Endometrium (tissue), 2 donors: Measurements from ENCODE around the gene IWS1.
"Not testable (repeated sequence)": the region's sequence is repeated elsewhere in the genome, so short reads cannot be mapped to it uniquely, and the experiment has no call there.

Source experiments
- FAIRE-seq: peaks from 2 replicates; lab custom pipeline; 2012; peaks lifted over from hg19 to GRCh38; lab: Jason Lieb, UNC
- donor health status: control.
- donor health status: control.

The IWS1 gene

DNA sequence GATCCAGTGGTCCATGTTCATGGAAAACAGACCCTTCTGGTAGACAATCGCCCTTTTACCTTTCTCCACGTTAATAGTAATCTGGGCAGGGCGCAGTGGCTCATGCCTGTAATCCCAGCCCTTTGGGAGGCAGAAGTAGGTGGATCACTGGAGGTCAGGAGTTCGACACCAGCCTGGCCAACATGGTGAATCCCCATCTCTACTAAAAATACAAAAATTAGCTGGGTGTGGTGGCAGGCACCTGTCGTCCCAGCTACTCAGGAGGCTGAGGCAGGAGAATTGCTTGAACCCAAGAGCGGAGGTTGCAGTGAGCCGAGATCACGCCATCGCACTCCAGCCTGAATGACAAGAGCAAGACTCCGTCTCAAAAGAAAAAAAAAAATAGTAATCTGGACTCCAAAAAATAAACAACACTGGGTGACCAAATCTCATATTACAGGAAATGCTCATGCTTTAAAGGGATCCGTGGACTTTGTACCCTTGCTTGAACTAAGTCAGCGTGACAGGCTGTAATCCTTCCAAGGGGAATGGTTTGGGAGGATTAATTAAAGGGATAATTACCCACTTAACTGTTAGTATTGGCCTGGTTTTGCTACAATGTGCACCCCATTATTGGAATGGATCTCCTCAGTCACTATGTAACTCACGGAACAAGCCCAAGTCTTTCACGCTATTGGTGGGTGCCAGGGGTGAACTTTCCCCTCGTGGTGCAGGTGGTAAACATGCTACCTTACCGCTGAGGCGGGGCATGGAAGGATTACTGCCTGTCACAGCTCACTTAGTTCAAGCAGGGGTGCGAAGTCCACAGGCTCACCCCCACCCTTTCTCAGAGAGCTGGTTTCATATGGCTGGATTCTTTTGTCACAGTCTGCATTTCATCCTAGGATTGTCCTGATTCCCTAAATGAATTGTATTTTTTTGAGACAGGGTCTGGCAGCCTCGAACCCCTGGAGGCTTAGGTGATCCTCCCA lies 71.4 kb downstream of the IWS1 start:
- no peak for FAIRE-seq

DNA sequence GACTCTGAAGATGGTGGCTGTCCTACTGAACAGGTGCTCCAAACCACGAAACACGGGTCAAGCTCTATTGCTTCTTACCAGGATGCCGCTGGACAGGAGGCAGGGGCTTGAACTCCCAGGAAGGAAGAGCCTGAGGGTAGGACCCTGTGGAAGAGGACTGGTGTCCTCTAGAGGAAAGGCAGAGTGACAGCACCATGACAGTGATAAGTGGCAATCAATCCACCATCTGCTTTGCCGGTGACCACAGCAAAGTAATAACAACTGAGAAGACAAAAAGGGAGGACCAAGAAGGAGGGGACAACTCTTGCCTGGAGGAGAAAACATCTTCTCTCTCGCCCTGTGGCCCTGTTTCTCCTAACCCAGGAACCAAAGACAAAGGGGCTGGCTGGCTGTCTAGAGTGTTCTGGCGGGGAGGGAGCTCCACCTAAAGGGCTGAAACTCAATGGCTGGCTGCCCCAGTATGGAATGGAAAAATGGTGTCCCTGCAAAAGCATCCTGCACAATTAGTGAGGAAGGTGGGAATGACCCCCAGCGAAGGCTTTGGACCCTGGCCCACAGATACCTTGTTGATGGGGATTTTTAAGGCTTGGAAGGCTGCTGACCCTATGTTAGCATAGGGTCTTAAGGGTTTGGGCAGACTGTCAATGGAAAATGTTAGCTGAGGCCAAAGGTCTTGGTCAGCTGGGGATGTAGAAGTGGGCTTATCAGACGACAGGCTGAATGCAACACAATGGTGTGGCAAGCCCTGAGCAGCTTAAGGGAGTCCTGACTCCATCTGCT lies 72.7 kb downstream of the IWS1 start:
- no peak for FAIRE-seq

DNA sequence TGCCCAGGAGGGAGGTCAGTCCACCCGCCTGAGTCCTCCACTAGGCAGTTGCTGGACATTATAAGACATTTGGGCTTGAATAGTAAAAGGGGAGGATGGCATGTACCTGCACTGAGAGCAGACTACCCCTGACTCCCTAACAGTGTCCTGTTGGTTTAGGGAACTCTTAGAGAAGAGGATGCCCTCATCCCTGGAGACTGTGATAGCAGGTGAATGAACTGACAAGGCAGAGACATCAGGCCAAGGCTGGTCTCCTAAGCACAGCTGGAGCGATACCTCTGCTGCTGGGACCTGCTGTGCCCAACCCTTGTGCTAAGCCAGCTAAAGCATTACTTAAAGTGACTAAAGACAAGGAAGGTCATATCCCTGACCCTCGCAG lies 73.3 kb downstream of the IWS1 start:
- FAIRE-seq = no peak

DNA sequence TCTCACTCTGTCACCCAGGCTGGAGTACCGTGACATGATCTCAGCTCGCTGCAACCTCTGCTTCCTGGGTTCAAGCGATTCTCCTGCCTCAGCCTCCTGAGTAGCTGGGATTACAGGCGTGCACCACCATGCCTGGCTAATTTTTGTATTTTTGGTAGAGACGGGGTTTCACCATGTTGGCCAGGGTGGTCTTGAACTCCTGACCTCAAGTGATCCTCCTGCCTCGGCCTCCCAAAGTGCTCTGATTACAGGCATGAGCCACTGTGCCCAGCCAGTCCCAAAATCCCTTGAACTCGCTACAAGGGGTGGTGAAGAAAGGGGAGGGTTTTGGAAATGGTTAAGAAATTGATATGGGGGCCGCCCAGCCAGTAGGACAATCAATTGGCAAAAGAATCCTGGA lies 73.9 kb downstream of the IWS1 start:
- FAIRE-seq = not testable (repeated sequence)

DNA sequence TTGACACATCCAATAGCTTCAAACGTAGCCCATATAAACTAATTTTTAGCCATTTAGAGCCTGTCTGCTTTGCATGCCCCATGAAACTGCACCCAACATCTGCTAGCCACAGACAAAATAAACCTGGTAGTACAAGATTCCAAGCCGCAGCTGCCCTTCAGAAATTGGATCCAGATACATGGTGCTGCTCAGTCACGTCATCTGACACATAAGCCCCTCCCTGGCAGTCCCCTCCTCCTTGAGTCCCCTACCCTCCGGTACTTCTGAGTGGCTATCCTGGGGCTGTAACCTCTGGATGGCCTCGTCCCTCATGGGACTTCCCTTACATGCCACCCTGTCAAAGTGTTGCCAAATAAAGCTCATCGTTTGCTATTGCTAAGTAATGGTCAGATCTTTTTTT lies 74.3 kb downstream of the IWS1 start:
- FAIRE-seq = no peak

DNA sequence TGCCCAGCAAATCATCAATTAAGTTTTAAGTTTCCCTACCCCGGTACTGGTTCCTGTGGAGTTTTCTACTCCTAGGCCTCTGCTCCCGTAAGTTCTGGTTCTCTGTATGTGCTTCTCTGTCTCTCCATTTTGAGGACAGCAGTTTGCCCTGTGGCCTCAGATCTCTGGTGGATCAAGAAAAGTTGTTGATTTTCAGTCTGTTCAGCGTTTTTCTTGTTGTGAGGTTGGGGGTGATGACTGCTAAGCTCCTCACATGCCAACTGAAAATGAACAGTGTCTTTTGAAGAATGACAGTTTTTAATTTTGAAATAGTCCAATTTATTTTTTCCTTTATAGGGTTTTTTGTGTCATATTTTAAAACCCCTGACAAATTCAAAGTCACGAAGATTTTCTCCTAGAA lies 76.4 kb downstream of the IWS1 start:
- no peak for FAIRE-seq

DNA sequence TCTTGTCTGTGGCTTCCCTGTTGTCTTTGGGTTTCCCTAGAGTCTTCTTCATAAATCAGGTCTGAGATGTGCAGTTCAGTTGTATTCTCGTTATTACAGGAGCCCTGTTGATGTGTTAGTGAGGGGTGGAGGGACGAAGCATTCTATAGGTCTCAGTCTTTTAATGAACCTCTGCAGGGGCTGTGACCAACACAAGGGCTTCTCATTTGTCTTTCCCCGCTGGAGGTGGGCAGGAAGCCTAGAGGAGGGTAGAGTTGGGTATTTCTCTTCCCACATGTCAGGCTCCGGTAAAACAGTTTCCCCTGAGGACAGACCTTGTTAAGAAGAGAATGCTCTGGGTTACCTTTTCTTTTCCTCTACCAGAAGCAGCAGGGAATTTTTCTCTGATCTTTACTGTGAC lies 76.9 kb downstream of the IWS1 start:
- no peak for FAIRE-seq

DNA sequence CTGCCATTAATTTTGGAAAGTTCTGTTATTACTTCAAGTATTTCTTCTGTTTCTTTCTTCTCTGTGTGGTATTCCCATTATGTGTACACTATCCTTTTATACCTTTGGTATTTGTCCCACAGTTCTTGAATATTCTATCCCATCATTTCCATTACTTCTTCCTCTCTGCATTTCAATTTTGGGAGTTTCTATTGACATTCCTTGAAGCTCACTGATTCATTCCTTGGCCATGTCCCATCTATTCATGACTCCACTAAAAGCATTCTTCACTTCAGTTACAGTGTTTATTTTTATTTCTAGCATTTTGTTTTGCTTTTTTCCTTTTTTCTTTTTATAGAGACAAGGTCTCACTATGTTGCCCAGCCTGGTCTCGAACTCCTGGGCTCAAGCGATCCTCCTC lies 77.8 kb downstream of the IWS1 start:
- no peak for FAIRE-seq

DNA sequence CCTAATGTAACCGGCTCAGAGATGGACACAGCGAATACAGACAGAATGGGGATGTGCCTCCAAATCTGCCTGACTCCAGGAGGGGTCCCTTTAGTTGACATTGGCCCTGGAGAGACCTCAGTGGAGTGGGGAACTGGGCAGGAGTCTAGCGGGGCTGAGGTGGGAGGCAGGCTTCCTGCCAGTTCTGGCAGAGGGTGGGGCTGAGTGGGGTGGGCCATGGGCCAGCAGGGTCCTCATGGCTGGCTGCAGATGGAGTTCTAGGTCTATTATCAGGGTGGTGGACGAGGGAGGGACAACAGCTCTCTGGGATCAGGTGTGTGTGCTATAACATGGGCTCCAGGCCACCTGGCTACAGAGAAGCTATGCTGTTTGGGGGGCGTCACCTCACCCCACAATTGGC lies 86.9 kb downstream of the IWS1 start:
- FAIRE-seq = no peak

DNA sequence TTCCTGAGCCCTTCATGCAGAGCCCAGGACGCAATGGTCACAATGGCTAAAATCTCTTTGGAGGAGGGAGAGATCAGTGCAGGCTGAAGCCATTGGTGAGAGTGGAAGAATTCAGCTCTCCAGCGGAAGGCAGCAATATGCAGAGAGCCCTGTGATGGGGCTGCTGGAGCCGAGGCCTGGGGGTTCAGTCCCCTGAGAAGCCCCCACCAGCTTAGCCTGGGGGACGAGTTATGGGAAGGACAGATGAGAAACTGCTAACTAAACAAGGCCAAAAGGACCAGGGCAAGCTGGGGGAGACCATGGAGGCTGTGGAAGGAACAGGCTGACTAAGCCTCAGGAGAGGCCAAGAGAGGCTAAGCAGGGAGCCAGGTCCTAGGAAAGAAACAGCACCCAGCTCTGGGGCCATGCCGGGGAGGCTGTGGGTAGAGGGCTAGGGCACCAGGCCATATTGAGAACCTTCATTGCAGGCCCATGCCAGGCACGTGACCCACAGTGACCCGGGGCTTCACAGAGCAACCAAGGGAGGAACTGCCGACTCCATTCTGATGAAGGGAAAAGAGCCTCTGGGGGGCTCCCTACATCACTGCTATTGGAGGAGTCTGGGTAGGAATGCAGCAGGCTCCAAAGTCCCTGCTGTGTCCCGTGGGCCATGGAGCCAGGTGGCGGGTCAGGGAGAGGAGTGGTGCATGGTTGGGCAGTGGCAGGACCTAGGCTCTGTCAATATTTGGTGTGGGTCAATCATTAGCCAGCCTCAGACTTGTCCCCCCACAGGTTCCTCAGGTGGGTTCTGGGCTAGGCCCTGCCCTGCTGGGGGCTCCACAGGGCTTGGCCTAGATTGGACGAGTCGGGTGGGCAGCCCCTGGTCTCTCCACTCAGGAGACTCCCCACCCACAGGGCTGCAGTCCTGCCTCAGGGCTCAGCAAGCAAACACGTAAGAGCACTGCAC lies 88.2 kb downstream of the IWS1 start:
- no peak for FAIRE-seq

DNA sequence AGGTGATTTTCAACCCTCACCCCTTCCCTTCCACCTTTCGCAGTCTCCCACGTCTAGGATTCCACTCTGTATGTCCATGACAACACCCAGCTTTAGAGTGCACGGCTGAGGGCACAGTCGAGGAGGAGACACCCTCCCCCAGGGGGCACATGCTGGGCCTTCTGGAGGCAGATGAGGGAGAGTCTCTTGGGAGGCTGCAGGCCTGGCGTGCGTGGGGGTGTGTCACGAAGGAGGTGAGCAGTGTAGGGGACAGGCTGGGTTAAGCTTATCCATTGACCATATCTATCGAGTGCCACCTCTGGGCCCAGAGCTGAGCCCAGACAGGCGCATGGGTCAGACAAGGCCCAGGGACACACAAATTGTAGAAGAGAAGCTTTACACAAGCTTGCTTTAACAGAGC lies 89.2 kb downstream of the IWS1 start:
- no peak for FAIRE-seq

DNA sequence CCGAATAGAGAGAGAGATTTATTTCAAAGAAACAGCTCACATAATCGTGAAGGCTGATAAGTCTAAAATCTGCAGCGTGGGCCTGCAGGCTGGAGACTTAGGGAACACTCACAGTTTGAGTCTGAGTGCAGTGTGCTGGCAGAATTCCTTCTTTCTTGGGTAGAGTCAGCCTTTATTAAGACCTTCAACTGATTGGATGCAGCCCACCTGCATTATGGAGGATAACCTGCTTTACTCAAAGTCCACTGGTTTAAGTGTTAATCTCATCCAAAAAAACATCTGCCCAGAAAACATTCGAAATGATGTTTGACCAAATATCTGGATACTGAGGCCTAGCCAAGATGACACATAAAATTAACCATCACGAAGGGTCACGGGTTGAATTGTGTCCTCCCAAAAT lies 91.8 kb downstream of the IWS1 start:
- FAIRE-seq = no peak

DNA sequence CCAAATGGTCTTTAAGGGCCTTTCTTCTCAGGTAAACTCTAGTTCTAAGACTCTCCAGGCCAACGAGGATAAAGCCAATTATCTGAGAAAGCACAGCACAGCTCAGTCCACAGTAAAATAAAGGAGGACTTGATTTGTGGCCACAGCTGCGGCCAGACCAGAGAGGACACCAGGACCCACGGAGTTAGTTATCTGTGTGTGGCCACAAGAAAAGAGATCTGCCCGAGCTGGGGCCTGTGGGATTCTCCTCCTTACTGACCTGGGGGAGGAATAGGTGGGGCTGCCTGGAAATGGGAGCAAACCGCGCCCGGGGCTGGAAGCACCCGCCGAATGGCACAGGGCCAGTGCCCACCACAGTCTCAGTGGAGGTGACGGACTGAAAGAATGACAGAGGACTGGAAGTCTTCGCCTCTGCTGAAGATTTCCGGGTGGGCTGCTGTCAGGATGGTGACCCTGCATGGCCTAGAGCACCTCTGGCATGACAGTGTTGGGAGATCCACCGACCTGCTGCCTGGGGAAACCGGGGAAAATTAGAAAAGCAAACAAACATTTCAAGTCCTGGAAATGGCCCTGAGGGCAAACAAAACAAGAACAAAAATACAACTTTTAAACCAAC lies 94.8 kb downstream of the IWS1 start:
- FAIRE-seq = no peak
